GM18858 (cell line): Measurements from ENCODE around the gene ST3GAL4.

Experiments used
- ATAC-seq: cut with Tn5 transposase; IDR thresholded peaks from one replicate; pipeline ENCODE4 v1.9.1; 2021; ENCODE audit not compliant: unreplicated experiment

ST3GAL4 gene

GRCh38 chr11:126440792-126441514, 85.5 kb downstream of the ST3GAL4 start:
- ATAC-seq, result no peak

GRCh38 chr11:126443120-126443519, 87.6 kb downstream of the ST3GAL4 start:
- ATAC-seq, result no peak

- ATAC-seq, result no peak
Observed at GRCh38 chr11:126444072-126444471, 88.6 kb downstream of the ST3GAL4 start.

- no peak for ATAC-seq
Observed at GRCh38 chr11:126446581-126446980, 91.1 kb downstream of the ST3GAL4 start.

GRCh38 chr11:126450198-126450597, 94.7 kb downstream of the ST3GAL4 start:
- ATAC-seq, result no peak

- no peak for ATAC-seq
Observed at GRCh38 chr11:126450806-126451205, 95.3 kb downstream of the ST3GAL4 start.

- ATAC-seq, result no peak
Observed at GRCh38 chr11:126451211-126451802, 95.8 kb downstream of the ST3GAL4 start.

GRCh38 chr11:126452241-126453101, 97.0 kb downstream of the ST3GAL4 start:
- no peak for ATAC-seq

GRCh38 chr11:126456089-126456488, 100.6 kb downstream of the ST3GAL4 start:
- ATAC-seq, result no peak

GRCh38 chr11:126456783-126457542, 101.5 kb downstream of the ST3GAL4 start:
- ATAC-seq, result no peak

GRCh38 chr11:126457817-126458216, 102.3 kb downstream of the ST3GAL4 start:
- no peak for ATAC-seq

GRCh38 chr11:126459691-126460281, 104.3 kb downstream of the ST3GAL4 start:
- no peak for ATAC-seq

- ATAC-seq, result no peak
Observed at GRCh38 chr11:126460417-126461095, 105.1 kb downstream of the ST3GAL4 start.

GRCh38 chr11:126461096-126461440, 105.6 kb downstream of the ST3GAL4 start:
- ATAC-seq, result no peak

- no peak for ATAC-seq
Observed at GRCh38 chr11:126461996-126462395, 106.5 kb downstream of the ST3GAL4 start.

GRCh38 chr11:126462422-126462821, 106.9 kb downstream of the ST3GAL4 start:
- no peak for ATAC-seq
